Thoracic aorta (tissue), 2 donors: Measurements from ENCODE around the gene KRT84. TPM values are rescaled to one million over a fixed set of nuclear protein-coding genes. Genes with fewer than 3 reads are reported as not detected.

Experiments used
- ATAC-seq: fragments of 150-250 bp; one replicate; pipeline ENCODE4 v1.8.0; 2017; ENCODE audit warnings: low read depth; ENCODE audit not compliant: insufficient number of reproducible peaks, low FRiP score
- DNase-seq: peaks from one replicate; pipeline ENCODE4 v3.0.0-alpha.2; 2020; ENCODE audit warnings: low spot score
- H3K27ac ChIP-seq, 2 donors: fragments of 200-600 bp; sonication (generic); 1 replicate in 1 of 2; 2 replicates in 1 of 2; pipeline ENCODE4 v1.5.1; 2016; ENCODE audit warnings: mild to moderate bottlenecking in 2 of 2, moderate library complexity in 2 of 2
- H3K27me3 ChIP-seq: fragments of 200-600 bp; sonication (generic); replicated peaks from 2 replicates; pipeline ENCODE4 v1.6.0; 2016; ENCODE audit warnings: mild to moderate bottlenecking; ENCODE audit not compliant: insufficient read depth
- H3K36me3 ChIP-seq: fragments of 200-600 bp; sonication (generic); one replicate; pipeline ENCODE4 v1.5.1; 2016
- H3K4me1 ChIP-seq, 2 donors: fragments of 200-600 bp; sonication (generic); 1 replicate in 1 of 2; 2 replicates in 1 of 2; pipeline versions ENCODE4 v1.5.1 to v1.6.0; 2016; ENCODE audit warnings: low read depth in 2 of 2, mild to moderate bottlenecking in 1 of 2; ENCODE audit not compliant: control insufficient read depth in 1 of 2
- H3K4me3 ChIP-seq: fragments of 200-600 bp; sonication (generic); 2 replicates; pipeline ENCODE4 v1.5.1; 2016; ENCODE audit warnings: mild to moderate bottlenecking
- H3K9me3 ChIP-seq: fragments of 200-600 bp; sonication (generic); 2 replicates; pipeline ENCODE4 v1.5.1; 2016
- total RNA-seq, 2 donors: library from RNA; depleted of rRNA; stranded (reverse); fragments of >200 nt; gene quantifications; one replicate each; pipeline versions ENCODE4 v1.1.0 to v1.2.3, GENCODE V29; 2016
- TF ChIP-seq, protein P1 (sequence below): fragments of 200-600 bp; sonication (generic); IDR thresholded peaks from one replicate; pipeline ENCODE4 v1.5.1; 2019; ENCODE audit warnings: antibody characterized with exemption

Gene KRT84
- total RNA-seq, 2 donors from 2014 or later, result not detected

DNA sequence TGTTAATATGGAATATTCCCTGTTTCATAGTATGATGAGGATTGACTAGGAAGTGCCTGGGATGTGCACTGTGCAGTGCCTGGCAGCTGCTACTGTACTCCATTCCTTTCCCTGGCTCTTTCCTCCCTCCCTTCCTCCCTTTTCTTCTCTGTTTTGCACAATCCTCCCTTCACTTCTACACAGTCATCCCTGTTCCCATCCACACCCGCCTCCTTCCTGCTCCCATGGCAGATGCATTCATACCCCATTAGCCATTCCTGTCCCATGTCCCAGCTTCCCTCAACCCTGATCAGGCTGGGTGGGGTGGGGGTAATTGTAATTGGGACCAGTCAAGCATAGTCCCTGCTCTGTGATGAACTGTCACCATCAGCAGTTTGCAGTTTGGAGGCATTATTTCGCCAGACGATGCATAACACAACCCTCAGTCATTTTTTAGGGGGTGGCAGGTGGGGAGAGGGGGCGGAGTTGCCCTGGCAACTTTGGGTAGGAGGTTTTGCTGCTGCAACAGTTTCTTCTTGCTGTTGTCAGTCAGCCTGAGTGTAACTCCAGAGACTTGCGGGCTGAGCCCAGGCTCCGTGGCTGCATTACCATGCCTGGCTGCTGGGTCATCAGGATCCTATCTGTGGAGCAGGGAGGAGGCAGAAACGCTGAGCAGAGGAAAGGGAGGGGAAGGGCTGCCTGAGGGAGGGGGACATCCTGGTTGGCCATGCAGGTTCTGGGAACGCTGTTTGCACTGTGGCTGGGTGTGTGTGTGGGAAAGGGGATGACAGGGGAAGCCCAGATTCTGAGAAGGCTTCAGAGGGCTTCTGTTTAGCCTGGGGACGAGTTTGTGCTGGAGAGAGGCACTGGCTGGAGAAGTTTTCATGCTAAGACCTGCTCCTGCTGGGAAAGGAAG is 4.1 kb upstream of the KRT84 start:
- no peak for ATAC-seq
- Histone ChIP-seq H3K27ac (no peak overlapping the region), H3K9me3 (no peaks in the 10 kb centered on the region), H3K4me1 (peaks cover 0 to 9% of the 10 kb centered on the region in 2 donors), H3K27me3 (no peaks in the 10 kb centered on the region), H3K36me3 (no peaks in the 10 kb centered on the region), H3K4me3 (no peak overlapping the region)
- DNase-seq, result no peak
- TF ChIP-seq, protein P1, sequence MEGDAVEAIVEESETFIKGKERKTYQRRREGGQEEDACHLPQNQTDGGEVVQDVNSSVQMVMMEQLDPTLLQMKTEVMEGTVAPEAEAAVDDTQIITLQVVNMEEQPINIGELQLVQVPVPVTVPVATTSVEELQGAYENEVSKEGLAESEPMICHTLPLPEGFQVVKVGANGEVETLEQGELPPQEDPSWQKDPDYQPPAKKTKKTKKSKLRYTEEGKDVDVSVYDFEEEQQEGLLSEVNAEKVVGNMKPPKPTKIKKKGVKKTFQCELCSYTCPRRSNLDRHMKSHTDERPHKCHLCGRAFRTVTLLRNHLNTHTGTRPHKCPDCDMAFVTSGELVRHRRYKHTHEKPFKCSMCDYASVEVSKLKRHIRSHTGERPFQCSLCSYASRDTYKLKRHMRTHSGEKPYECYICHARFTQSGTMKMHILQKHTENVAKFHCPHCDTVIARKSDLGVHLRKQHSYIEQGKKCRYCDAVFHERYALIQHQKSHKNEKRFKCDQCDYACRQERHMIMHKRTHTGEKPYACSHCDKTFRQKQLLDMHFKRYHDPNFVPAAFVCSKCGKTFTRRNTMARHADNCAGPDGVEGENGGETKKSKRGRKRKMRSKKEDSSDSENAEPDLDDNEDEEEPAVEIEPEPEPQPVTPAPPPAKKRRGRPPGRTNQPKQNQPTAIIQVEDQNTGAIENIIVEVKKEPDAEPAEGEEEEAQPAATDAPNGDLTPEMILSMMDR, result no peak

DNA sequence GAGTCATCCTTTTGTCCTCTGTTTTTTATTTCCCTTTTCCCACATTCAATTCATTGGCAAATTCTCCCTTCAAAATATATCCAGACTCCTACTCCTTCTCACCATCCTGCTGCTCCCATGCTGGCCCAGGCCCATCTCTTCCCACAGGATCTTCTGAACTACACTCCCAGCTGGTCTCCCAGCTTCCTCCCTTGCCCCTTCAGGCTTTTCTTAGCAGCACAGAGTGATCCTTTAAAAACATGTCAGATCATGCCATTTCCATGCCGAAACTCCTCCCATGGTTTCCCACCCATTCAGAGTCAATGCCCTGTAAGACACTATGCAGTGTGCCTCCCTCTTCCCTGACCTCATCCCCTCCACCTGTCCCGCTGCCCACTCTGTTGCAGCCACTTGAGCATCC is 2.4 kb upstream of the KRT84 start:
- no peak overlapping the region for H3K27ac ChIP-seq
- TF ChIP-seq, protein P1, result no peak
- H3K9me3 ChIP-seq, result no peaks in the 10 kb centered on the region
- DNase-seq, result no peak
- H3K36me3 ChIP-seq, result no peaks in the 10 kb centered on the region
- no peak for ATAC-seq
- H3K27me3 ChIP-seq, result no peaks in the 10 kb centered on the region
- no peak overlapping the region for H3K4me3 ChIP-seq
- H3K4me1 ChIP-seq, result peaks cover 0 to 9% of the 10 kb centered on the region in 2 donors

DNA sequence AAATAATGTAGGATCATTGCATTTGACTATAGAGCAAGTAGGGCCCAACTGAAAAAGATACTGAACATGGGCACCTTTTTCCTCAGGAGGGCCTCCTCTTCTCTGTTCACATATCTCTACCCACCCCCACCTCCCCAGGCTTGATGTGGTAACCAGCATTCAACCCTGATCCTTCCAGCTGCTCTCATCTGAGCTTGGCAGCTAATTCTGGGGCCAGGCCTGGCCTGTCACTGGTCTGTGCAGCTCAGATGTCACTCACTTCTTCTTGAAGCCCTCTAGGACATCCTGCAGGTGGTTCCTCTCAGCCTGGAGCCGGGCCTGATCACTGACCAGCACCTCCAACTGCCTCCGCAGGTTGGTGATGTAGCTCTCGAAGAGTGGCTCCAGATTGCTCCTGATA is 2.1 kb downstream of the KRT84 start:
- no peak for ATAC-seq
- no peak overlapping the region for H3K4me3 ChIP-seq
- no peaks in the 10 kb centered on the region for H3K9me3 ChIP-seq
- H3K27me3 ChIP-seq, result no peaks in the 10 kb centered on the region
- no peak for DNase-seq
- H3K4me1 ChIP-seq, result no peaks in the 10 kb centered on the region
- TF ChIP-seq, protein P1, result no peak
- no peak overlapping the region for H3K27ac ChIP-seq
- H3K36me3 ChIP-seq, result no peaks in the 10 kb centered on the region

DNA sequence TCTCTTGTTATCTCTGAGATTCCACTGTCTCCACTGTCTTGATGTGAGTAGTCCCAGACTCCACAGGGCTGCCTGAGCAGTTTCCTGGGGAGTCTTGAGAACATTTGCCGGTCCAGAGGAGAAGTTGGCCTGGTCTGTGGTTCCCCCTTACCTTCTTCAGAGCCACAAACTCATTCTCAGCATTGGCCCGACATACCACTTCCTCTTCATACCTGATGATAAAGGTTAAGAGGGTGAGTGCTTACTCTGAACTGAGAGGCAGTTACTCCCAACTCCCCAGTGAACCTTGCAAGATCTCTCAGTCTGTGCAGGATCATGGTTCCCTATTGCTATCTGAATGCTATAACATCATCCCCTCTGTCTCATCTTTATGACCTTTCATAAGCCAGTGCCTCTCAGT is 2.6 kb downstream of the KRT84 start:
- TF ChIP-seq, protein P1, result no peak
- no peak for DNase-seq
- ATAC-seq, result no peak
- Histone ChIP-seq H3K27me3 (no peaks in the 10 kb centered on the region), H3K36me3 (no peaks in the 10 kb centered on the region), H3K4me3 (no peak overlapping the region), H3K4me1 (no peaks in the 10 kb centered on the region), H3K27ac (no peak overlapping the region), H3K9me3 (no peaks in the 10 kb centered on the region)

DNA sequence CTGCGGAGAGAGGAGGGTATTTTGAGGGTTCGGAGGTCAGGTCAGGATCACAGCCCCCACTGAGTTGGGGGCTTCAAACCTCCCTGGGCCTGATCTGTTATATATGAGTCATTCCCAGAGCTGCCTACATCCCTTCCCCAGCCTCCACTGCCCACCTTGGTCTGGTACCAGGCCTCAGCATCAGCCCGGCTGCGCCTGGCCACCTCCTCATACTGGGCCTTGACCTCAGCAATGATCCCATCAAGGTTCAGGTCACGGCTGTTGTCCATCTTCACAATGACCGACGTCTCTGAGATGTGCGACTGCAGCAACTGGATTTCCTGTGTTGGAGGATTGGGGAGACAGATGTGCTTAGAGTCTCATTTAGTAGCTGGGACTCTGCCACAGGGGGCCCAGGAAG is 4.2 kb downstream of the KRT84 start:
- H3K27me3 ChIP-seq, result no peaks in the 10 kb centered on the region
- DNase-seq (no peak), ATAC-seq (no peak)
- no peaks in the 10 kb centered on the region for H3K9me3 ChIP-seq
- TF ChIP-seq, protein P1, result no peak
- no peak overlapping the region for H3K27ac ChIP-seq
- no peak overlapping the region for H3K4me3 ChIP-seq
- H3K4me1 ChIP-seq, result no peaks in the 10 kb centered on the region
- no peaks in the 10 kb centered on the region for H3K36me3 ChIP-seq
